ENCODE data around the gene TRIP13.

Gene TRIP13

GRCh38 chr5:963673-964531, 71.2 kb downstream of the TRIP13 start:
- in situ Hi-C loops (cut with MboI; ENCODE audit: low sequenced_read_pairs): no loop called here

- in situ Hi-C loops (cut with MboI; ENCODE audit: low sequenced_read_pairs): no loop called here
Observed at GRCh38 chr5:964821-965220, 72.1 kb downstream of the TRIP13 start.

- in situ Hi-C loops (cut with MboI; ENCODE audit: low sequenced_read_pairs): no loop called here
Observed at GRCh38 chr5:965604-966344, 73.1 kb downstream of the TRIP13 start.

GRCh38 chr5:966345-966710, 73.6 kb downstream of the TRIP13 start:
- in situ Hi-C loops (cut with MboI; ENCODE audit: low sequenced_read_pairs): no loop called here

- in situ Hi-C loops (cut with MboI; ENCODE audit: low sequenced_read_pairs): no loop called here
Observed at GRCh38 chr5:966941-967340, 74.3 kb downstream of the TRIP13 start.

Data from HL-60/S4 treated with retinoic acid at 250 ng/mL for 4 days and 3 days (cell line).